DMS 273 (cell line): ENCODE data around the gene SP110.
"Not testable (repeated sequence)": the region's sequence is repeated elsewhere in the genome, so short reads cannot be mapped to it uniquely, and the experiment has no call there.

Experiments used
- DNase-seq: peaks from one replicate; lab custom pipeline; 2025; ENCODE audit not compliant: unreplicated experiment; lab: John Stamatoyannopoulos, UW

SP110 gene

GRCh38 chr2:230225486-230225885, 5.7 kb upstream of the SP110 start, which contains the start of gene SP140:
Gene SP140, plus strand, starts transcription at chr2:230225736. Its CDS starts 109 bp downstream, at chr2:230225845.
- no peak for DNase-seq

- no peak for DNase-seq
Observed at GRCh38 chr2:230224458-230224857, 4.7 kb upstream of the SP110 start.

- not testable (repeated sequence) for DNase-seq
Observed at GRCh38 chr2:230222829-230223228, 3.0 kb upstream of the SP110 start.

GRCh38 chr2:230221493-230221892, 1.7 kb upstream of the SP110 start:
- no peak for DNase-seq

GRCh38 chr2:230220347-230220969, 674 bp upstream of the SP110 start:
- peak; percentile 20 for DNase-seq

- DNase-seq, result no peak
Observed at GRCh38 chr2:230218421-230218820, 1.4 kb downstream of the SP110 start.

GRCh38 chr2:230217424-230217823, 2.4 kb downstream of the SP110 start:
- no peak for DNase-seq

GRCh38 chr2:230216489-230216888, 3.3 kb downstream of the SP110 start:
- no peak for DNase-seq

GRCh38 chr2:230209422-230210051, 10.2 kb downstream of the SP110 start:
- no peak for DNase-seq

GRCh38 chr2:230208576-230208975, 11.2 kb downstream of the SP110 start:
- DNase-seq, result no peak

- no peak for DNase-seq
Observed at GRCh38 chr2:230205721-230206120, 14.1 kb downstream of the SP110 start.

GRCh38 chr2:230205034-230205433, 14.8 kb downstream of the SP110 start:
- DNase-seq, result no peak

- DNase-seq, result no peak
Observed at GRCh38 chr2:230203110-230203676, 16.6 kb downstream of the SP110 start.

- no peak for DNase-seq
Observed at GRCh38 chr2:230202430-230203109, 17.2 kb downstream of the SP110 start.

GRCh38 chr2:230184727-230185578, 34.8 kb downstream of the SP110 start:
- no peak for DNase-seq

GRCh38 chr2:230181195-230181594, 38.6 kb downstream of the SP110 start:
- DNase-seq, result no peak

- no peak for DNase-seq
Observed at GRCh38 chr2:230179907-230180306, 39.9 kb downstream of the SP110 start.

- no peak for DNase-seq
Observed at GRCh38 chr2:230178546-230179485, 41.0 kb downstream of the SP110 start.

- no peak for DNase-seq
Observed at GRCh38 chr2:230176996-230177395, 42.8 kb downstream of the SP110 start.

GRCh38 chr2:230174466-230174865, 45.3 kb downstream of the SP110 start:
- DNase-seq, result no peak
